ENCODE measurements around the gene LUC7L2. TPM values are rescaled to one million over a fixed set of nuclear protein-coding genes. Genes with fewer than 3 reads are reported as not detected.
"Not testable (repeated sequence)": the region's sequence is repeated elsewhere in the genome, so short reads cannot be mapped to it uniquely, and the experiment has no call there.

LUC7L2 gene
- total RNA-seq, 1 donor from 2014 or later = 87.8 TPM

- no peak overlapping the region for H3K27ac Mint-ChIP-seq (ENCODE audit: unreplicated experiment)
- peaks cover 2% of the 10 kb centered on the region for H3K9me3 Mint-ChIP-seq (ENCODE audit: unreplicated experiment)
- FAIRE-seq = no peak
Observed at GRCh38 chr7:139329119-139329518, 30.6 kb upstream of the LUC7L2 start.

GRCh38 chr7:139330333-139331030, 29.2 kb upstream of the LUC7L2 start:
- peaks cover 3% of the 10 kb centered on the region for H3K27me3 Mint-ChIP-seq (ENCODE audit: low read depth, unreplicated experiment)
- no peak overlapping the region for H3K27ac Mint-ChIP-seq (ENCODE audit: unreplicated experiment)
- Histone ChIP-seq H3K4me1 (ENCODE audit: insufficient read depth, low read length) (no peaks in the 10 kb centered on the region), H3K9ac (ENCODE audit: low read length) (no peak overlapping the region), H3K79me2 (ENCODE audit: insufficient read depth, low read length) (no peaks in the 10 kb centered on the region), H3K9me3 (ENCODE audit: insufficient read depth, low read depth, low read length) (no peaks in the 10 kb centered on the region), H4K20me1 (ENCODE audit: insufficient read depth, low read length) (no peaks in the 10 kb centered on the region), H3K4me3 (ENCODE audit: insufficient read depth, low read depth, low read length) (no peak overlapping the region), H3K36me3 (ENCODE audit: insufficient read depth, low read length) (no peaks in the 10 kb centered on the region), H3K27me3 (ENCODE audit: insufficient read depth, low read length) (no peaks in the 10 kb centered on the region), H3K27ac (ENCODE audit: low read depth, low read length) (no peak overlapping the region), H3K4me2 (ENCODE audit: low read length) (no peak overlapping the region), H2AFZ (ENCODE audit: low read depth, low read length) (no peak overlapping the region)
- no peaks in the 10 kb centered on the region for H3K4me1 Mint-ChIP-seq (ENCODE audit: low read depth, unreplicated experiment)
- FAIRE-seq (no peak), DNase-seq (ENCODE audit: low read depth) (no peak)
- no peaks in the 10 kb centered on the region for H3K36me3 Mint-ChIP-seq (ENCODE audit: low read depth, unreplicated experiment)
- H3K9me3 Mint-ChIP-seq (ENCODE audit: unreplicated experiment) = no peaks in the 10 kb centered on the region
- H3K4me3 Mint-ChIP-seq (ENCODE audit: unreplicated experiment) = no peak overlapping the region
- TF ChIP-seq CTCF (IDR thresholded peaks at IDR 0.05; ENCODE audit: insufficient read depth, low read depth, low read length) (no peak), EZH2 (IDR thresholded peaks at IDR 0.05; ENCODE audit: insufficient read depth, low read length) (no peak)

More at GRCh38 chr7:139329119-139329518, 30.6 kb upstream of the LUC7L2 start:
- Histone ChIP-seq H3K4me2 (ENCODE audit: low read length) (no peak overlapping the region), H3K4me3 (ENCODE audit: insufficient read depth, low read depth, low read length) (no peak overlapping the region), H3K27me3 (ENCODE audit: insufficient read depth, low read length) (no peaks in the 10 kb centered on the region), H2AFZ (ENCODE audit: low read depth, low read length) (no peak overlapping the region), H3K9me3 (ENCODE audit: insufficient read depth, low read depth, low read length) (no peaks in the 10 kb centered on the region), H3K9ac (ENCODE audit: low read length) (no peak overlapping the region), H3K4me1 (ENCODE audit: insufficient read depth, low read length) (no peaks in the 10 kb centered on the region), H4K20me1 (ENCODE audit: insufficient read depth, low read length) (no peaks in the 10 kb centered on the region), H3K79me2 (ENCODE audit: insufficient read depth, low read length) (no peaks in the 10 kb centered on the region), H3K36me3 (ENCODE audit: insufficient read depth, low read length) (no peaks in the 10 kb centered on the region), H3K27ac (ENCODE audit: low read depth, low read length) (no peak overlapping the region)
- TF ChIP-seq EZH2 (IDR thresholded peaks at IDR 0.05; ENCODE audit: insufficient read depth, low read length) = no peak
- no peak for TF ChIP-seq CTCF (IDR thresholded peaks at IDR 0.05; ENCODE audit: insufficient read depth, low read depth, low read length)
- Mint-ChIP-seq H3K4me3 (ENCODE audit: unreplicated experiment) (no peak overlapping the region), H3K27me3 (ENCODE audit: low read depth, unreplicated experiment) (peaks cover 3% of the 10 kb centered on the region), H3K4me1 (ENCODE audit: low read depth, unreplicated experiment) (no peaks in the 10 kb centered on the region), H3K36me3 (ENCODE audit: low read depth, unreplicated experiment) (no peaks in the 10 kb centered on the region)
- no peak for DNase-seq (ENCODE audit: low read depth)

- no peak for DNase-seq (ENCODE audit: low read depth)
- Histone ChIP-seq H3K27ac (ENCODE audit: low read depth, low read length) (no peak overlapping the region), H3K9me3 (ENCODE audit: insufficient read depth, low read depth, low read length) (no peaks in the 10 kb centered on the region), H3K4me3 (ENCODE audit: insufficient read depth, low read depth, low read length) (no peak overlapping the region), H4K20me1 (ENCODE audit: insufficient read depth, low read length) (no peaks in the 10 kb centered on the region), H3K9ac (ENCODE audit: low read length) (no peak overlapping the region), H2AFZ (ENCODE audit: low read depth, low read length) (no peak overlapping the region), H3K4me2 (ENCODE audit: low read length) (no peak overlapping the region), H3K4me1 (ENCODE audit: insufficient read depth, low read length) (no peaks in the 10 kb centered on the region), H3K79me2 (ENCODE audit: insufficient read depth, low read length) (no peaks in the 10 kb centered on the region), H3K36me3 (ENCODE audit: insufficient read depth, low read length) (no peaks in the 10 kb centered on the region), H3K27me3 (ENCODE audit: insufficient read depth, low read length) (no peaks in the 10 kb centered on the region)
- Mint-ChIP-seq H3K27me3 (ENCODE audit: low read depth, unreplicated experiment) (no peaks in the 10 kb centered on the region), H3K9me3 (ENCODE audit: unreplicated experiment) (no peaks in the 10 kb centered on the region), H3K36me3 (ENCODE audit: low read depth, unreplicated experiment) (no peaks in the 10 kb centered on the region), H3K27ac (ENCODE audit: unreplicated experiment) (no peak overlapping the region), H3K4me3 (ENCODE audit: unreplicated experiment) (no peak overlapping the region), H3K4me1 (ENCODE audit: low read depth, unreplicated experiment) (no peaks in the 10 kb centered on the region)
- TF ChIP-seq EZH2 (IDR thresholded peaks at IDR 0.05; ENCODE audit: insufficient read depth, low read length) (no peak), CTCF (IDR thresholded peaks at IDR 0.05; ENCODE audit: insufficient read depth, low read depth, low read length) (no peak)
- no peak for FAIRE-seq
Observed at GRCh38 chr7:139332697-139333359, 26.9 kb upstream of the LUC7L2 start.

- H3K4me1 Mint-ChIP-seq (ENCODE audit: low read depth, unreplicated experiment); H3K4me2 ChIP-seq (ENCODE audit: low read length); H2AFZ ChIP-seq (ENCODE audit: low read depth, low read length); H3K36me3 ChIP-seq (ENCODE audit: insufficient read depth, low read length); H3K27ac Mint-ChIP-seq (ENCODE audit: unreplicated experiment); DNase-seq (ENCODE audit: low read depth); H3K27me3 ChIP-seq (ENCODE audit: insufficient read depth, low read length); H3K4me3 ChIP-seq (ENCODE audit: insufficient read depth, low read depth, low read length); H3K4me3 Mint-ChIP-seq (ENCODE audit: unreplicated experiment); H3K9me3 ChIP-seq (ENCODE audit: insufficient read depth, low read depth, low read length); H3K36me3 Mint-ChIP-seq (ENCODE audit: low read depth, unreplicated experiment); H3K27ac ChIP-seq (ENCODE audit: low read depth, low read length); H3K9me3 Mint-ChIP-seq (ENCODE audit: unreplicated experiment); H3K79me2 ChIP-seq (ENCODE audit: insufficient read depth, low read length); H3K9ac ChIP-seq (ENCODE audit: low read length); H3K27me3 Mint-ChIP-seq (ENCODE audit: low read depth, unreplicated experiment); H4K20me1 ChIP-seq (ENCODE audit: insufficient read depth, low read length); FAIRE-seq; H3K4me1 ChIP-seq (ENCODE audit: insufficient read depth, low read length): not testable (repeated sequence)
Observed at GRCh38 chr7:139333443-139333842, 26.3 kb upstream of the LUC7L2 start.
